H9 (cell line): ENCODE data around the gene PCSK1. TPM values are rescaled to one million over a fixed set of nuclear protein-coding genes. Genes with fewer than 3 reads are reported as not detected.

ENCODE experiments used
- DNase-seq: peaks from one replicate; pipeline ENCODE4 v3.0.0-alpha.2; 2017
- H2AFZ ChIP-seq: one replicate; pipeline ENCODE4 v1.6.1; 2013; ENCODE audit warnings: mild to moderate bottlenecking, low read length, control low read depth, moderate library complexity
- H2AK5ac ChIP-seq: 2 replicates; pipeline ENCODE4 v1.6.1; 2013; ENCODE audit warnings: low read length, control low read depth, mixed read lengths; ENCODE audit not compliant: insufficient read length
- H2BK120ac ChIP-seq: one replicate; pipeline ENCODE4 v1.6.1; 2013; ENCODE audit warnings: low read depth, mild to moderate bottlenecking, low read length, control low read depth, inconsistent platforms; ENCODE audit not compliant: poor library complexity, severe bottlenecking
- H2BK12ac ChIP-seq: 2 replicates; pipeline ENCODE4 v1.6.1; 2013; ENCODE audit warnings: low read length, control low read depth, mixed read lengths, low read depth; ENCODE audit not compliant: insufficient read length
- H2BK15ac ChIP-seq: 2 replicates; pipeline ENCODE4 v1.6.1; 2013; ENCODE audit warnings: low read depth, low read length, control low read depth
- H2BK20ac ChIP-seq: one replicate; pipeline ENCODE4 v1.6.1; 2013; ENCODE audit warnings: low read depth, mild to moderate bottlenecking, low read length, control low read depth, inconsistent platforms; ENCODE audit not compliant: poor library complexity, severe bottlenecking
- H2BK5ac ChIP-seq: 2 replicates; pipeline ENCODE4 v1.6.1; 2013; ENCODE audit warnings: low read length, control low read depth, mixed read lengths; ENCODE audit not compliant: insufficient read length
- H3K14ac ChIP-seq: 2 replicates; pipeline ENCODE4 v1.6.1; 2013; ENCODE audit warnings: low read length, control low read depth; ENCODE audit not compliant: insufficient read depth
- H3K18ac ChIP-seq: 2 replicates; pipeline ENCODE4 v1.6.1; 2013; ENCODE audit warnings: low read depth, mild to moderate bottlenecking, mixed read lengths, low read length, control low read depth; ENCODE audit not compliant: insufficient read length
- H3K23ac ChIP-seq: 2 replicates; pipeline ENCODE4 v1.6.1; 2013; ENCODE audit warnings: low read length, control low read depth, mixed read lengths, low read depth; ENCODE audit not compliant: insufficient read length
- H3K23me2 ChIP-seq: 2 replicates; pipeline ENCODE4 v1.6.1; 2013; ENCODE audit warnings: low read depth, mild to moderate bottlenecking, mixed read lengths, low read length, control low read depth; ENCODE audit not compliant: insufficient read length, poor library complexity, severe bottlenecking
- H3K27ac ChIP-seq: 2 replicates; pipeline ENCODE4 v1.5.1; 2013; ENCODE audit warnings: low read length, control low read depth, mixed read lengths, low read depth; ENCODE audit not compliant: insufficient read length
- H3K27me3 ChIP-seq: 2 replicates; pipeline ENCODE4 v1.6.1; 2013; ENCODE audit warnings: low read length, control low read depth, inconsistent platforms; ENCODE audit not compliant: insufficient read depth
- H3K4ac ChIP-seq: 2 replicates; pipeline ENCODE4 v1.6.1; 2013; ENCODE audit warnings: low read depth, mild to moderate bottlenecking, control low read depth, inconsistent platforms, low read length, moderate library complexity
- H3K4me1 ChIP-seq: 2 replicates; pipeline ENCODE4 v1.6.1; 2013; ENCODE audit warnings: low read length, control low read depth, inconsistent platforms; ENCODE audit not compliant: insufficient read depth
- H3K4me2 ChIP-seq: 2 replicates; pipeline ENCODE4 v1.6.1; 2013; ENCODE audit warnings: low read length, control low read depth, mixed read lengths; ENCODE audit not compliant: insufficient read length, insufficient read depth
- H3K56ac ChIP-seq: 2 replicates; pipeline ENCODE4 v1.6.1; 2013; ENCODE audit warnings: low read depth, mild to moderate bottlenecking, mixed read lengths, low read length, control low read depth; ENCODE audit not compliant: insufficient read length
- H3K79me1 ChIP-seq: 2 replicates; pipeline ENCODE4 v1.6.1; 2013; ENCODE audit warnings: low read depth, mild to moderate bottlenecking, moderate library complexity, low read length, control low read depth, inconsistent platforms; ENCODE audit not compliant: insufficient read depth, poor library complexity, severe bottlenecking
- H3K79me2 ChIP-seq: 2 replicates; pipeline ENCODE4 v1.6.1; 2013; ENCODE audit warnings: low read length, control low read depth, inconsistent platforms; ENCODE audit not compliant: insufficient read depth
- H3K9ac ChIP-seq: 2 replicates; pipeline ENCODE4 v1.6.1; 2013; ENCODE audit warnings: low read length, control low read depth, mixed read lengths; ENCODE audit not compliant: insufficient read length; ENCODE audit errors: extremely low read depth
- H3K9me3 ChIP-seq: one replicate; pipeline ENCODE4 v1.6.1; 2013; ENCODE audit warnings: low read depth, low read length, inconsistent platforms; ENCODE audit not compliant: control insufficient read depth
- H3T11ph ChIP-seq: one replicate; pipeline ENCODE4 v1.6.1; 2013; ENCODE audit warnings: mild to moderate bottlenecking, low read length, control low read depth, inconsistent platforms
- H4K20me1 ChIP-seq: one replicate; pipeline ENCODE4 v1.6.1; 2013; ENCODE audit not compliant: control insufficient read depth, insufficient read length, insufficient read depth
- H4K5ac ChIP-seq: 2 replicates; pipeline ENCODE4 v1.6.1; 2013; ENCODE audit warnings: low read depth, mild to moderate bottlenecking, mixed read lengths, low read length, control low read depth; ENCODE audit not compliant: insufficient read length
- H4K8ac ChIP-seq: replicated peaks from 2 replicates; pipeline ENCODE4 v1.6.1; 2013; ENCODE audit warnings: low read length, control low read depth, mixed read lengths, low read depth; ENCODE audit not compliant: insufficient read length
- H4K91ac ChIP-seq: 2 replicates; pipeline ENCODE4 v1.6.1; 2013; ENCODE audit warnings: low read depth, mild to moderate bottlenecking, moderate library complexity, mixed read lengths, low read length, control low read depth; ENCODE audit not compliant: insufficient read length
- H3K27ac Mint-ChIP-seq, 3 experiments: 2 replicates in 2 of 3; 3 replicates in 1 of 3; pipeline ENCODE4 v1.8.0; 2020 to 2021; ENCODE audit warnings: mixed read lengths in 3 of 3, mild to moderate bottlenecking in 1 of 3, moderate library complexity in 1 of 3
- H3K27me3 Mint-ChIP-seq: 2 replicates; pipeline ENCODE4 v1.8.0; 2021; ENCODE audit warnings: low read depth, mild to moderate bottlenecking, moderate library complexity, mixed read lengths
- H3K36me3 Mint-ChIP-seq, 3 experiments: 2 replicates in 2 of 3; 3 replicates in 1 of 3; pipeline ENCODE4 v1.8.0; 2020 to 2021; ENCODE audit warnings: low read depth in 3 of 3, mixed read lengths in 3 of 3; ENCODE audit not compliant: insufficient read depth in 1 of 3
- H3K4me1 Mint-ChIP-seq, 2 experiments: 2 replicates each; pipeline ENCODE4 v1.8.0; 2020; ENCODE audit warnings: mixed read lengths in 2 of 2
- H3K4me3 Mint-ChIP-seq, 2 experiments: 2 replicates in 1 of 2; 3 replicates in 1 of 2; pipeline ENCODE4 v1.8.0; 2020 to 2021; ENCODE audit warnings: mild to moderate bottlenecking in 2 of 2, mixed read lengths in 2 of 2, moderate library complexity in 1 of 2
- H3K9me3 Mint-ChIP-seq, 2 experiments: 2 replicates in 1 of 2; 3 replicates in 1 of 2; pipeline ENCODE4 v1.8.0; 2020; ENCODE audit warnings: mild to moderate bottlenecking in 2 of 2, mixed read lengths in 2 of 2, moderate library complexity in 1 of 2
- WGBS: extraction: QIAGEN DNeasy Blood & Tissue Kit; methylation state at CpG from one replicate; pipeline ENCODE4 v1.1.7; 2013; ENCODE audit warnings: missing lambda C conversion rate, low lambda C conversion rate, mixed read lengths; ENCODE audit not compliant: insufficient read length; ENCODE audit errors: extremely low coverage; 5-methylcytosine and 5-hydroxymethylcytosine counted together
- total RNA-seq: library from RNA; stranded (reverse); gene quantifications from 2 replicates; pipeline ENCODE4 v1.2.1, GENCODE V29; 2021
- TF ChIP-seq, protein P1 (sequence below): fragments of 200-600 bp; sonication (generic); conservative IDR thresholded peaks from 3 replicates; pipeline ENCODE4 v1.8.0; 2021; ENCODE audit warnings: antibody characterized with exemption, mild to moderate bottlenecking

The PCSK1 gene
- total RNA-seq, 1 experiment from 2014 or later, result 2.9 TPM

GRCh38 chr5:96384353-96384752 lies 48.7 kb downstream of the PCSK1 start:
- Histone ChIP-seq H4K5ac (no peak overlapping the region), H3K23ac (no peak overlapping the region), H3K79me2 (0 out of 2 replicates have a peak, but pooled peaks cover 2% of the 10 kb centered on the region), H2AK5ac (no peak overlapping the region), H4K20me1 (no peaks in the 10 kb centered on the region), H3K23me2 (no peaks in the 10 kb centered on the region), H2BK5ac (no peak overlapping the region), H3T11ph (no peak overlapping the region), H3K18ac (no peak overlapping the region), H2BK15ac (no peak overlapping the region), H4K91ac (no peak overlapping the region), H4K8ac (no peak overlapping the region), H3K27me3 (no peaks in the 10 kb centered on the region), H2AFZ (no peak overlapping the region), H3K9ac (no peak overlapping the region), H2BK120ac (no peak overlapping the region), H3K9me3 (no peaks in the 10 kb centered on the region), H3K4ac (no peak overlapping the region), H3K56ac (no peak overlapping the region), H3K79me1 (no peaks in the 10 kb centered on the region), H2BK20ac (no peak overlapping the region), H3K14ac (no peak overlapping the region; the same call in 1 of the 2 replicates), H3K4me2 (no peak overlapping the region), H3K4me1 (peaks cover 8% of the 10 kb centered on the region), H3K27ac (no peak overlapping the region), H2BK12ac (no peak overlapping the region)
- Mint-ChIP-seq H3K4me1 (peaks cover 18 to 20% of the 10 kb centered on the region in 2 experiments), H3K27ac (0 out of 7 replicates have a peak overlapping the region, but pooled peaks of 1 of the 3 experiments have one; percentile 2), H3K4me3 (no peak overlapping the region), H3K36me3 (no peaks in the 10 kb centered on the region), H3K27me3 (no peaks in the 10 kb centered on the region), H3K9me3 (no peaks in the 10 kb centered on the region)
- WGBS, result no CpG with 5 or more reads among the region's 3 CpGs
- TF ChIP-seq, protein P1, sequence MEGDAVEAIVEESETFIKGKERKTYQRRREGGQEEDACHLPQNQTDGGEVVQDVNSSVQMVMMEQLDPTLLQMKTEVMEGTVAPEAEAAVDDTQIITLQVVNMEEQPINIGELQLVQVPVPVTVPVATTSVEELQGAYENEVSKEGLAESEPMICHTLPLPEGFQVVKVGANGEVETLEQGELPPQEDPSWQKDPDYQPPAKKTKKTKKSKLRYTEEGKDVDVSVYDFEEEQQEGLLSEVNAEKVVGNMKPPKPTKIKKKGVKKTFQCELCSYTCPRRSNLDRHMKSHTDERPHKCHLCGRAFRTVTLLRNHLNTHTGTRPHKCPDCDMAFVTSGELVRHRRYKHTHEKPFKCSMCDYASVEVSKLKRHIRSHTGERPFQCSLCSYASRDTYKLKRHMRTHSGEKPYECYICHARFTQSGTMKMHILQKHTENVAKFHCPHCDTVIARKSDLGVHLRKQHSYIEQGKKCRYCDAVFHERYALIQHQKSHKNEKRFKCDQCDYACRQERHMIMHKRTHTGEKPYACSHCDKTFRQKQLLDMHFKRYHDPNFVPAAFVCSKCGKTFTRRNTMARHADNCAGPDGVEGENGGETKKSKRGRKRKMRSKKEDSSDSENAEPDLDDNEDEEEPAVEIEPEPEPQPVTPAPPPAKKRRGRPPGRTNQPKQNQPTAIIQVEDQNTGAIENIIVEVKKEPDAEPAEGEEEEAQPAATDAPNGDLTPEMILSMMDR, result no peak
- DNase-seq, result no peak
